ENCODE results near the gene GATA1.

Gene GATA1

GRCh38 chrX:48831909-48832291, 45.5 kb downstream of the GATA1 start:
- no peak for TF ChIP-seq PAX5 (IDR thresholded peaks at IDR 0.05; ENCODE audit: insufficient read depth, low read length, severe bottlenecking)
- no peak for TF ChIP-seq SPI1 (IDR thresholded peaks at IDR 0.05; ENCODE audit: low read depth, low read length)
- no peak for TF ChIP-seq POU2F2 (IDR thresholded peaks at IDR 0.05; ENCODE audit: low read depth, low read length)
- no peak for TF ChIP-seq POLR2A (IDR thresholded peaks at IDR 0.05; ENCODE audit: low read depth, low read length)
- no peak for TF ChIP-seq POLR2AphosphoS5 (IDR thresholded peaks at IDR 0.05; ENCODE audit: low read depth, low read length)
- no peak for TF ChIP-seq TAF1 (IDR thresholded peaks at IDR 0.05; ENCODE audit: low read depth, low read length)
- no peak for FAIRE-seq
- no peak for DNase-seq (ENCODE audit: insufficient read length, low spot score)

GRCh38 chrX:48833542-48834138, 47.2 kb downstream of the GATA1 start:
- DNase-seq (ENCODE audit: insufficient read length, low spot score) (no peak), FAIRE-seq (peak; percentile 23)
- TF ChIP-seq POLR2A (IDR thresholded peaks at IDR 0.05; ENCODE audit: low read depth, low read length) = no peak
- TF ChIP-seq POU2F2 (IDR thresholded peaks at IDR 0.05; ENCODE audit: low read depth, low read length) = no peak
- TF ChIP-seq POLR2AphosphoS5 (IDR thresholded peaks at IDR 0.05; ENCODE audit: low read depth, low read length) = no peak
- TF ChIP-seq SPI1 (IDR thresholded peaks at IDR 0.05; ENCODE audit: low read depth, low read length) = no peak

GRCh38 chrX:48834383-48834709, 48.0 kb downstream of the GATA1 start:
- DNase-seq (ENCODE audit: insufficient read length, low spot score) = no peak
- TF ChIP-seq POLR2AphosphoS5 (IDR thresholded peaks at IDR 0.05; ENCODE audit: low read depth, low read length) (no peak), TAF1 (IDR thresholded peaks at IDR 0.05; ENCODE audit: low read depth, low read length) (no peak), POLR2A (IDR thresholded peaks at IDR 0.05; ENCODE audit: low read depth, low read length) (no peak), PAX5 (IDR thresholded peaks at IDR 0.05; ENCODE audit: insufficient read depth, low read length, severe bottlenecking) (no peak), SPI1 (IDR thresholded peaks at IDR 0.05; ENCODE audit: low read depth, low read length) (no peak), POU2F2 (IDR thresholded peaks at IDR 0.05; ENCODE audit: low read depth, low read length) (no peak)
- peak; percentile 28 for FAIRE-seq

DNA sequence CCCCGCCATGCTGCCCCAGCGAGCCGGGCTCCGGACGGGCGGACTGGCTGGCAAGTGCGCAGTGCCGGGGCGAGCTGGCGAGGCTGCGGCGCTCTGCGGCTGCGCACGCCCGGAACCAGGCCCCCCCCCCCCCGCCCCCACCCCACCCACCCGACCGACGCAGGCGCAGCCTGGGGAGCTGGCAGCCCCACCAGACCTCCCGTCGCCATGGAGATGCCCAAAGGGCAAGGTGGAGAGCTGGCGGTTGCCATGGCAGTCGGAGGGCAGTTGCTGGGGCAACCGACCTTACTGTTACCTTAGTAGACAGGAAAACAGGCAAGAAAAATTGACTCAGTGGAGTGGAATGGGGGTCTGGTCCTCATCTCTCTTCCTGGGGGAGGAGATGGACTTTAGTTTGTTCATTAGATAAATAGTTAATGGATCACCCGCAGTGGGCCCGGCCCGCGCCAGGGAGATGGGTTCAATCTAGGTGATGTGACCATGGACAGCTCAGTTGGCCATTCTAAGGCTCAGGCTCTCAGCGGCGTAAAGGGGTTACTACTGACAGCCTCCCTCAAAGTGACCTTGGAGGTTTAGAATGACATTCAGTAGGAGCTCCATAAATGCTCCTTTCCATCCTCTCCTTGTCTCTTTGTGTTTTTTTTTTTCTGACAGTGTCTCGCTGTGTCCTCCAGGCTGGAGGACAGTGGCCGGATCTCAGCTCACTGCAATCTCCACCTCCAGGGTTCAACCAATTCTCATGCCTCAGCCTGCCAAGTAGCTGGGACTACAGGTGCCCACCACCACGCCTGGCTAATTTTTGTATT, 49.3 kb downstream of the GATA1 start, which contains the start of gene PCSK1N:
TSS of gene PCSK1N (minus strand) at position 87 of the 806 bp plus-strand sequence. CDS start at position 9, 78 bp downstream.
- no peak for TF ChIP-seq PAX5 (IDR thresholded peaks at IDR 0.05; ENCODE audit: insufficient read depth, low read length, severe bottlenecking)
- TF ChIP-seq POLR2A (IDR thresholded peaks at IDR 0.05; ENCODE audit: low read depth, low read length) = no peak
- TF ChIP-seq TAF1 (IDR thresholded peaks at IDR 0.05; ENCODE audit: low read depth, low read length) = no peak
- no peak for TF ChIP-seq POU2F2 (IDR thresholded peaks at IDR 0.05; ENCODE audit: low read depth, low read length)
- no peak for TF ChIP-seq POLR2AphosphoS5 (IDR thresholded peaks at IDR 0.05; ENCODE audit: low read depth, low read length)
- TF ChIP-seq SPI1 (IDR thresholded peaks at IDR 0.05; ENCODE audit: low read depth, low read length) = no peak
- DNase-seq (ENCODE audit: insufficient read length, low spot score) = no peak
- FAIRE-seq = no peak

- TF ChIP-seq POU2F2 (IDR thresholded peaks at IDR 0.05; ENCODE audit: low read depth, low read length) = no peak
- TF ChIP-seq POLR2AphosphoS5 (IDR thresholded peaks at IDR 0.05; ENCODE audit: low read depth, low read length) = no peak
- TF ChIP-seq SPI1 (IDR thresholded peaks at IDR 0.05; ENCODE audit: low read depth, low read length) = no peak
- TF ChIP-seq PAX5 (IDR thresholded peaks at IDR 0.05; ENCODE audit: insufficient read depth, low read length, severe bottlenecking) = no peak
- TF ChIP-seq TAF1 (IDR thresholded peaks at IDR 0.05; ENCODE audit: low read depth, low read length) = no peak
- DNase-seq (ENCODE audit: insufficient read length, low spot score) (no peak), FAIRE-seq (no peak)
Observed at GRCh38 chrX:48839686-48840085, 53.3 kb downstream of the GATA1 start.

All from GM12891 (cell line).